GM12872 (cell line): ENCODE results near the gene MASTL.

Experiments used
- TF ChIP-seq, protein P1 (sequence below): IDR thresholded peaks from 3 replicates; pipeline ENCODE4 v1.5.1; 2011; ENCODE audit warnings: low read depth, mild to moderate bottlenecking, low read length, moderate library complexity; ENCODE audit not compliant: insufficient read depth

The MASTL gene

DNA sequence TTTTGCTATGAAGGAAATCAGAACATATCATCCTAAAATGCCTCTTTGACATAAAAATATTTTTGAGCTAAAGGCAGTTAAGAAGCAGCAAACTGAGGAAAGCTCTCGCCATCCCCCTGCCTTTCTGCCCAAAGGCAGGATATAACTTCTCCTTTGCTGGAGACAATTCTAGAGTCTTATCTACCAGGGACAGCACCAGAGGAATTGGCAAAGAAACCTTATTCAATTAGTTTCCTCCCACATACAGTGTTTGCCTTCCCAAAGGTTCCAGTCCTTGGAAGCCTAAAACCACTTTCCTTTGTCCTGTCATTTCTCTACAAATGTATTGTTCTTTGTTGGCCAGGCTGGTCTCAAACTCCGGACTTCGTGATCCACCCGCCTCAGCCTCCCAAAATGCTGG lies 33.7 kb downstream of the MASTL start:
- TF ChIP-seq, protein P1, sequence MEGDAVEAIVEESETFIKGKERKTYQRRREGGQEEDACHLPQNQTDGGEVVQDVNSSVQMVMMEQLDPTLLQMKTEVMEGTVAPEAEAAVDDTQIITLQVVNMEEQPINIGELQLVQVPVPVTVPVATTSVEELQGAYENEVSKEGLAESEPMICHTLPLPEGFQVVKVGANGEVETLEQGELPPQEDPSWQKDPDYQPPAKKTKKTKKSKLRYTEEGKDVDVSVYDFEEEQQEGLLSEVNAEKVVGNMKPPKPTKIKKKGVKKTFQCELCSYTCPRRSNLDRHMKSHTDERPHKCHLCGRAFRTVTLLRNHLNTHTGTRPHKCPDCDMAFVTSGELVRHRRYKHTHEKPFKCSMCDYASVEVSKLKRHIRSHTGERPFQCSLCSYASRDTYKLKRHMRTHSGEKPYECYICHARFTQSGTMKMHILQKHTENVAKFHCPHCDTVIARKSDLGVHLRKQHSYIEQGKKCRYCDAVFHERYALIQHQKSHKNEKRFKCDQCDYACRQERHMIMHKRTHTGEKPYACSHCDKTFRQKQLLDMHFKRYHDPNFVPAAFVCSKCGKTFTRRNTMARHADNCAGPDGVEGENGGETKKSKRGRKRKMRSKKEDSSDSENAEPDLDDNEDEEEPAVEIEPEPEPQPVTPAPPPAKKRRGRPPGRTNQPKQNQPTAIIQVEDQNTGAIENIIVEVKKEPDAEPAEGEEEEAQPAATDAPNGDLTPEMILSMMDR, result no peak

DNA sequence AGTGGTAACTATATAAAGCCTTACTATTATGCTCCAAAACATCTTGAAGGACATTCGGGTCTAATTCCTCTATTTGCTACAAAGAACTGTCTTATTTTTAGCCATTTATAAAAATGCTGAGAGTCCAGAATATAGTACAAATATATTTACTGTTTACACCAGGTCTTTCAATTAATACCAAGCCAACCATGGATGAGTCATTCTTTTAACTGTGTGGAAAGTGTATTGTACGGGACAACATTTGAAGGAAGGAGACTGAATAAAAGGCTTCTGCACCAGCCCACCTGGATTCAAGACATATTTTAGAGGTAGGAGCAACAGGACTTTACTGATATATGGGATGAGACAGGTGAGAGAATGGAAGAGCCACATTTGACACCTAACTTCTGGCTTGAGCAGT lies 35.4 kb downstream of the MASTL start:
- TF ChIP-seq, protein P1, result no peak

DNA sequence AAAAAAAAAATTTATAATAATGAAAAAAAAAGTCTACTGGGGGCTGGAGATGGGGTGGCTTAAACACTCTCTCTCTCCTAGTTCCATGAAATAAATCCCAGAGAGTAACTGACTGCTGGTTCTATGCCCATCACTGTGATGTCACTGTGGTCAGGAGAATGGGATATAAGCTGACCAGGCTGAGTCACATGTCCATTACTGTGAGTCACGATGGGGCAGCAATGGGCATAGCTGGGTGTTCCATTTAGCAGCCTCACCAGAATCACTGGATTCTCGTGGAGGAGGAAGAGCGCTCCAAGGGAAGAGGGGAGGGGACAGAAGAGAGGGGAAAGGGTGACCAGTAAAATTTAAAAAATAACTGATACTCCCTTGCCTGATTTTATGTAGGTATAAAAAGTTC lies 37.1 kb downstream of the MASTL start:
- TF ChIP-seq, protein P1, result no peak

DNA sequence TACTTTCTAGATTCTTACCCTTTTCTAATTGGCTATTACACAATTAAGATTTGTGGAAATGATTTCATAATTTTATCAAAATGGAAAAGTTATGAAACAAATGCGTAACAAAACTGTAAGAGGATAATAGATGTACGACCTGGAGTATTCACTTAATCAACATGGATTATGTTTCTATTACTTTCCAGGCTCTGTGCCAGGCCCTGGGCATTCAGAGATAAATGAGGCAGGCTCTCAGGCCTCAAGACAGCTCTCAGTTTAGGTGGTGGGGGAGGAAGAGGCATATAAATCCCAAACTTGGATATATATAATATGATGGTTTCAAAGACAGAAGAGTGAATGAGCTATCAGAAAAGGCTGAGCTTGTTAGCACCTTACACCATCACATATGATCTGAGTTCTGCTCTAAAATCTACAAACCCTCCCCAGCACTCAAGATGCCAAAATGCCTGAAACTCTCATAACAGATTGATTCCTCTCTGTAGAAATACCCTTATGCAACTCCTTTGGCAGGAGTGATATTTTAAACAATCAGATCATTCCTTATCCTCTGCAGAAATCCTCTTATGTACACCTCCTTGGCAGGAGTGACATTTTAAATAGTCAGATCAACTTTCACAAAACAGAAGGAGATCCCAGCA lies 42.9 kb downstream of the MASTL start:
- TF ChIP-seq, protein P1, result no peak

DNA sequence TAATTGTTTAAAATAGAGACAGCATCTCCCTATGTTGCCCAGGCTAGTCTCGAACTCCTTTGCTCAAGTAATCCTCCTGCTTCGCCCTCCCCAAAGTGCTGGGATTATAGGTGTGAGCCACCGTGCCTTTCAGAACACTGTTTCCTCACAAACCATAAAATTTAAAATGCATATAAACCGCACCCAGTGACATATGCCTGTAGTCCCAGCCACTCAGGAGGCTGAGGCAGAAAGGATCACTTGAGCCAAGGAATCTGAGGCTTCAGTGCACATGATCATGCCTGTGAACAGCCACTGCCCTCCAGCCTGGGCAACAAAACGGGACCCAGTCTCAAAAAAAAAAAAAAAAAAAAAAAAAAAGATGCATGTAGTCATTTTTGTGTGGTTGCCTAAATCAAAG lies 48.7 kb downstream of the MASTL start:
- TF ChIP-seq, protein P1, result no peak

DNA sequence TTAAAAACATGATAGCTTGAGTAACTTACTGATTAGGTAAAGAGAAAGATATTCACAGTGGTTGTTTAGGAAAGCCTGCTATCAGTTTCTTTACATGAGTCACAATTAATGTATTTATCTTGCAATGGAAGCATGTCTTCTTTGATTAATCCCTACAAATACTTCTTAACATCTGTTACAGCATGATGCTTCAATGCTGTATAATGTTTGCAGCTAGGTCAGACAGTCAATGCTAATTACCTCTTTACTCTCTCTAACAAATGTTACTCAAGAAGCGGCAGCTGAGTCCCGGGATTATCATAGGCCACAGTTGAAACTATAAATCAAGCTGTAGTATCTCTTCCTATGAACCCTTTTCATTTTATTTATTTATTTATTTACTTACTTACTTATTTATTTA lies 52.2 kb downstream of the MASTL start:
- TF ChIP-seq, protein P1, result no peak

DNA sequence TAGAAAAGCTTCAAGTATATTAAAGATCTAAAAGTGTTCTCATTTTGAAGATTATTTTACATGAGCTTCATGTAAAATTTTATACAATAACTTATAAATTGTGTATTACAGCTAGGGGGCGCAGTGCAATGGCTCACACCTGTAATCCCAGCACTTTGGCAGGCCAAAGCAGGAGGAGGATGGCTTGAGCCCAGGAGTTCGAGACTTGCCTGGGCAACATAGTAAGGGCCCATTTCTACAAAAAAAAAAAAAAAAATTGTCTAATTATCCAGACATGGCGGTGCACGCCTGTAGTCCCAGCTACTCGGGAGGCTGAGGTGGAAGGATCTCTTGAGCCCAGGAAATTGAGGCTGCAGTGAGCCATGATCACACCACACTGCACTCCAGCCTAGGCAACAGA lies 68.8 kb downstream of the MASTL start:
- TF ChIP-seq, protein P1, result peak; percentile 53
